Endometrial microvascular endothelial cells (primary cell): ENCODE data around the gene LTF. TPM values are rescaled to one million over a fixed set of nuclear protein-coding genes. Genes with fewer than 3 reads are reported as not detected.
"Not testable (repeated sequence)": the region's sequence is repeated elsewhere in the genome, so short reads cannot be mapped to it uniquely, and the experiment has no call there.

Experiments used
- in situ Hi-C: cut with HindIII; loops from 2 replicates; pipeline ENCODE4 v1.10.0; 2017; ENCODE audit warnings: low sequenced_read_pairs, low pct_unique_long_range_greater_than_20kb; ENCODE audit errors: inconsistent ontology term
- total RNA-seq: library from RNA; depleted of rRNA; stranded (reverse); fragments of >200 nt; gene quantifications from one replicate; pipeline ENCODE4 v1.2.3, GENCODE V29; 2015; ENCODE audit errors: inconsistent ontology term

LTF gene
- total RNA-seq, 1 donor from 2014 or later, result 0.65 TPM

GRCh38 chr3:46453526-46454208 is 11.0 kb downstream of the LTF start:
- in situ Hi-C loops, result no loop called here

DNA sequence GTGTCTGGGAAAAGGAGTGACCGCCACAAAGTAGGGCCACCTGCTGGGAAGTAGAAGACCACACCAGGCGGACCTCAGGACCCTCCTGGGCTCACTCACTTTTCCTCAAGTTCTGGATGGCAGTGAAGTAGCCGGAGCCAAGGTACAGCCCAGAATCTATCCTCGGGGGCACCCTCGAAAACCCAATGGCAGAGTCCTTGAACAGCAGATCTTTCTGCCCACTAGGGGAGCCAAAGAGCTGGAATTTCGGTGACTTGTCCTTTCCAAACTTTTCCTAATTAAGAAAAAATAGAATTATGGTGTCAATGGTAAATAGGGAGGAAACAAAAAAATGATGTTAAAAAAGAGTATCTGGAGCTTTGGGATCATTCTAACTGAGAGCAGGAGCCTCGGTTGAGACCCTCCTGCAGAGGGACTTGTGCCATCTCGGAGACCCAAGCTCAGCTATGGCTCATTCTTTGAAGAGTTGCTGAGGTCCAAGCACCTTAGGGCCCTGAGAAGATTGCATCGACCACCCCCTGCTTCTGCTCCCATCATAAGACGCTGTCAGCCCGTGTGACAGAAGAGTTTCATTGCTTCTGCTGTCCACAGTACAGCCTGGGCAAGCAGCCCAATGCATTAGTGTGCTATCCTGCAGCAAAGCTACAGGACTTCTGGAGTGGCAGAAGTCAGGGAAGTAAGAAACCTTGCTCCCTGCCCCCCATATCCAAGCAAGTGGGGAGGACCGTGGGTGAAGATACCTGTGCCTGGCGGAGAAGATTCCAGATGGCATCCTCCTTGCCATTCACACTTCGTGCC is 14.8 kb downstream of the LTF start:
- in situ Hi-C loops, result no loop called here

GRCh38 chr3:46448721-46449120 is 16.0 kb downstream of the LTF start:
- in situ Hi-C loops, result no loop called here

GRCh38 chr3:46447228-46447985 is 17.3 kb downstream of the LTF start:
- in situ Hi-C loops, result no loop called here

DNA sequence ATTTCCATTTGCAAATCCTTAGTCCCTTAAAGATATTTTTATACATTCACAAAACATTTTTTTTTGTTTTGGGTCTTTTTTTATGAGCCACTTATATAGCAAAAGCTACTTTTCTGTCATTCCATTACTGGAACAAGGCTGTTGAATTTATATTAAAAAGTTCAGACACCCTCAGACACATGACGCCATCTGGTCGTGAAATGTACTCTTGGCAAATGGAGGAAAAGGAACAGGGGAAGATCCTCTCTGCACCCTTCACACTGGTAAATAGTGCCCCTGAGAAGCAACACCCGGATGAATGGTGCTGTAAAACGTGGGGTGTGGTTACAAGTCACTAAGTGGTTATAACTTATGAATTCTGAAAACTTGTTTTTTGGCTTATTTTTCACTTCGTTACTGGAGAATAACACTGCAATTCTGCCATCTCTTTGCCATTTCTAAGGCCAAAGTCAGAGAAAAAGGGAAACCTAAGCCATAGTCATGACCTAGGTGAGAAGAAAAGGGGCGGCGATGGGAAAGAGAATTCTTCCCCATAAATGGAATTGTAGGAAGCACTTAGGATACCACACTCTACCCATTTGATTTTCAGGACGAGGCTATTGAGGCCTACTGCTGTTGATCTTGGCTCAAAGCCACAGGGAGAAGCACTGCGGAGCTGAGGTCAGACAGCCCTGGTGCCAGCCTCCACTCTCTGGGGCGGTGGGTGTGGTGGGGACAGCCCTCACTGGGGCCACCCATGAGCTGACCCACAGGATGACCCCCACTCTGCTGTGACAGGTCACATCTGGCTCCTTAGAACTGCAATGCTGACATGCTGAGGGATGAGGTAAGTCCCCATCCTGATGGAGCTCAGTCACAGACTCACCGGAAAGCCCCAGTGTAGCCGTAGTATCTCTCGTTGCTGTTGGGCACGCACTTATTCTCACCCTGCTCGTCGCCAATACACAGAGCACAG is 21.9 kb downstream of the LTF start:
- in situ Hi-C loops, result no loop called here

DNA sequence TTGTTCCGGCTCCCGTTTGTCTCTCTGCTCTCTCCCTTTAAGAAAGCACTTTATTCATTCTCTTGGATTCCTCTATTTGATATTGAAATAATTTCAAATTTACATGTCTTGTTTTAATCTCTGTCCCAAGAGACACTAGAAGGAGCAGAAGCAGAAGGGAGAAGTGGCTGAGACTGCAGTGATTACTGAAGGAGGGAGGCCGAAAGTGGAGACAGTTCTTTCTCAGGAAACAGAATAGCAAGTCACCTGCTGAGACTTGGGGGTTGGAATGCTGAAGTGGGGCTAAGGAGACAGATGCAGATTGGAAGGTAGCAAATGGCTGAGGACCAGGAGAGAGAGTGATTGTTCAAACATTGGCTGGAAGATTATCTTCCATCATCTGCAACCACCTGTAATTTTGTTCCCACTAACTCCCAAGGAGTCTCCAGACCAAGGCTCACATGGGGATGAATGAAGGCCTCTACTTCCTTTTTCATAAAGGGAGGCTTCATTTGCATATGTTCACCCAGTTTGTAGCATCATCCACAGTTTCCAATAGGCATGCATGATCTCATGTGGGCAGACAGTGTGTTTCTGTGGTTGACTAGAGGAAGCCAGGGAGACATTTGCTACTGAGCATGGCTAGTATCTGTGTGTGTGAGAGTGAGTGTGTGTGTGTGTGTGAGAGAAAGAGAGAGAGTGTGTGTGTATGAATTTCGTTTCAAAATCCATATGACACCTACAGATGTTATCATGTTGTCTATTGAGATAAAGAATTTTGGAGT is 24.0 kb downstream of the LTF start:
- in situ Hi-C loops, result no loop called here

GRCh38 chr3:46438831-46439230 is 25.9 kb downstream of the LTF start:
- in situ Hi-C loops, result no loop called here

GRCh38 chr3:46435081-46435726 is 29.5 kb downstream of the LTF start:
- in situ Hi-C loops, result no loop called here

DNA sequence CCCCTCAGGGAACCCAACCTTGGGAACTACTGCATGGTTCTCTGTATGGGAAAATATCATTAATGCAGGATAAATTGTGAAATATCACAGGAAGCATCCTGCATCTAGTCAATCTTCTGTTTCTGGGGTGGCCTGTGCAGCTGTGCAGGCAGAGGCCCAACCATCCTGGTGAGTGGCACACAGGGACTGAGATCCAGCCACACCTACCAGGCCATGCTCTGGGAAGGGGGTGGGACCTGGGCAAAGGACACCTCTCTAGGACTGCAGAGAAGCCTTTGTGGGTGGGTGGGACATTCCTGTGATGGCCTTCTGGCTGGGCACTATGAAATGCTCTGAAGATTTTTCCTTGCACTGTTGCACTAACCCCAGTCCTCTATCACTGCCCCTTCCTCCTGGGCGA is 30.9 kb downstream of the LTF start:
- in situ Hi-C loops, result no loop called here

- in situ Hi-C loops, result not testable (repeated sequence)
Observed at GRCh38 chr3:46433118-46433517, 31.6 kb downstream of the LTF start.

GRCh38 chr3:46431905-46432304 is 32.8 kb downstream of the LTF start:
- in situ Hi-C loops, result not testable (repeated sequence)

DNA sequence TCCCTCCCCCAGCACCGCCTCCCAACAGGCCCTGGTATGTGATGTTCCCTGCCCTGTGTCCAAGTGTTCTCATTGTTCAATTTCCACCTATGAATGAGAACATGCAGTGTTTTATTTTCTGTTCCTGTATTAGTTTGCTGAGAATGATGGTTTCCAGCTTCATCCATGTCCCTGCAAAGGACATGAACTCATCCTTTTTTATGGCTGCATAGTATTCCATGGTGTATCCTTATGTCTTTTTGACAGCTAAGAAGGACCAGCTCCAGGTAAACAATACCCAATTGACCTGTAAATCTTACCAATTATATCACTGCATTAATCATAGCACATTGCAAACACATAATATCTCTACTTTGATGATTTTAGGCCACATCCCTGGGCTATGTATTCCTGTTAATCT is 33.8 kb downstream of the LTF start:
- in situ Hi-C loops, result not testable (repeated sequence)

GRCh38 chr3:46429671-46430070 is 35.0 kb downstream of the LTF start:
- in situ Hi-C loops, result no loop called here

DNA sequence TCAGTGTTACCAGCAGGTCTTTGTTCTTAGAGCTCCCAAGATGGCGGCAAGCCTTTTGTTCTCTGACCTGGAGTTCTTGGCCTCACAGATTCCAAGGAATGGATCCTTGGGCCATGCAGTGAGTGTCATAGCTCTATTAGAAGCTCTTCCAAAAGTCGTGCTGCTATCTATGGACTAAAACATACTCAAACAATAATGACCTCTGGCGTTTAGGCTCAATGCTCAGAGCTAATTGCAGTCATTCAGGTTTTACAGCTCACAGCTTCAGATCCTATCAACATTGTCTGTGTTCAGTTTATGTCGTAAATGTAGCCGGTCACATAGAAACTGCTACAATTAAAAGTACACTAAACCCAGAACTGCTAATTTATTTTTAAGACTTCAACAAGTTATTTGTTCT is 35.5 kb downstream of the LTF start:
- in situ Hi-C loops, result no loop called here

GRCh38 chr3:46427916-46428833 is 36.5 kb downstream of the LTF start:
- in situ Hi-C loops, result no loop called here

GRCh38 chr3:46427404-46427803 is 37.3 kb downstream of the LTF start:
- in situ Hi-C loops, result not testable (repeated sequence)

DNA sequence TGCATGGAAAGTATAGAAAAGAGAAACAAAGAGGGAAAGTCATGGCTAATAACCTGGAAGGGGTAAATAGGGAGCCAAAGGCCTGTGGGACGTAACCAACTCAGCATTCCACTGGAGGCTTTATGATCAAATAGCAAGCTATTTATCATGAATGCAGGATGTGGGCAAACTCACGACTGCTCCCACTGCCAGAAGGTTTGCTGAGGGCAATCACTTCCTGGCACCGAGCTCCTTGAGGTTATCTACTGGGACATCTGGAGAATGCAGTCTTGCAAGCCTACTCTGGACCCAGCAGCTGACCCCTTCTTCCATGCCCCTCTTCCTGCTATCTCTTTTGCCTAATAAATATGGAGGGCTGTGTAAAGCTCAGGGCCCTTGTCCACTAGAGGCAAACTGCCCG is 38.2 kb downstream of the LTF start:
- in situ Hi-C loops, result not testable (repeated sequence)
